NOMO-1 (cell line): ENCODE results near the gene POTEE.
"Not testable (repeated sequence)": the region's sequence is repeated elsewhere in the genome, so short reads cannot be mapped to it uniquely, and the experiment has no call there.

Experiments
- DNase-seq, 2 experiments: peaks; one replicate each; lab custom pipeline; 2025; ENCODE audit not compliant: unreplicated experiment in 2 of 2; lab: John Stamatoyannopoulos, UW

POTEE gene

DNA sequence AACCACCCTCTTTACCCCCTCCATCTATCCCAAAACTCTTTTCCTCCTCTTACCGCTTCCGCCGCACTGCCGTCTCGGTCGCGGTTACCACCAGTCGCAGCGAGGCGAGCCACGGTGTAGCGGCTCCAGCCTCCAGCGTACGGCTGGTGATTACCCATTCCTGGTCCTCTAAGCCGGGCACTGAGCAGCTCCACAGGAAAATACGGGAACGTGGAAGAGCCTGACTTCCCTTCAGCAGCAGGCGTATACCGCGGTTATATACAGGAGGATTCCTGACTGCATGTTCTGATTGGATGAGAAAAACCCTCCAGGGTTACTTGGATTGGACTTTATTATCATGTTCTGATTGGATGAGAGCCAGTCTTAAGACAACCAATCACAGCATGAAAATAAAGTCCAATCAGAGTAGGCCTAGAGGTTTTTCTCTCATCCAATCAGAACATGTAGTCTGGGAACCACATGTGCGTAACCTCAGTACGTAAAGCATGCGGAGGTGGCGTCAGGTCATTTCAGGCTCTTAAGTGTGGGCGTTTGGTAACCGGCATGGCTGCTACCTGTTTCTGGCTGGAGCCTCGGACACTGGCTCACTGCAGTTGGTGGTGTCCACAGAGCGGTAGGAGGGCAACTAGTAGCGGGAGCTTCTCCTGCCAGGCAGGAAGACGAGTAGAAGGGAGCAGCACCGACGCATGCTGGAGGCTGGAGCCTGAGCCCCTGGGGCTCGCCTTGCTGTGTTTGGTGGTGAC lies at the start of gene POTEE:
Gene POTEE, plus strand, starts transcription at position 507 of the 743 bp plus-strand sequence. CDS start 8,867 bp downstream, outside the sequence.
- not testable (repeated sequence) for DNase-seq

DNA sequence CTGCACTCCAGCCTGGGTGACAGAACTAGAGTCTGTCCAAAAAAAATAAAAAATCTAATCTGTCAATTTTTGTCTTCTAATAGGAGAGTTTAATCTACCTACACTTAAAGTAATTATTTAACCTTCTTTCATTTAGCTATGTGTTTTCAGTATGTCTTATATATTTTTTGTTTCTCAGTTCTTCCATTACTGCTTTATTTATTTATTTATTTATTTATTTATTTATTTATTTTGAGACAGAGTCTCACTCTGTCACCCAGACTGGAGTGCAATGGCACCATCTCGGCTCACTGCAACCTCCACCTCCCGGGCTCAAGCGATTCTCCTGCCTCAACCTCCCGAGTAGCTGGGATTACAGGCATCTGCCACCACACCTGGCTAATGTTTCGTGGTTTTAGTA lies 43.8 kb upstream of the POTEE start:
- DNase-seq = not testable (repeated sequence)

DNA sequence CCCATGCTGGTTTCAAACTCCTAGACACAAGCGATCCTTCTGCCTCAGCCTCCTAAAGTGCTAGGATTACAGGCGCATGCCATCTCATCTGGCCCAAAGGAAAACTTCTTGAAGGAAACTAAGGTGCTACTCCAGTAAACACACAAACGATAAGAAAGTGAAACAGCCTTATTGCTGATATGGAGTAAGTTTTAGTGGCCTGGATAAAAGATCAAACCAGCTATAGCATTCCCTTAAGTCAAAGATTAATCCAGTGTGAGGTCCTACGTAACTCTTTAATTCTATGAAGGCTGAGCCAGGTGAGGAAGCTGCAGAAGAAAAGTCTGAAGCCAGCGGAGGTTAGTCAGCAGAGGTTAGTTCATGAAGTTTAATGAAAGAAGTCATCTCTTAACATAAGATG lies 40.8 kb upstream of the POTEE start:
- DNase-seq = no peak

DNA sequence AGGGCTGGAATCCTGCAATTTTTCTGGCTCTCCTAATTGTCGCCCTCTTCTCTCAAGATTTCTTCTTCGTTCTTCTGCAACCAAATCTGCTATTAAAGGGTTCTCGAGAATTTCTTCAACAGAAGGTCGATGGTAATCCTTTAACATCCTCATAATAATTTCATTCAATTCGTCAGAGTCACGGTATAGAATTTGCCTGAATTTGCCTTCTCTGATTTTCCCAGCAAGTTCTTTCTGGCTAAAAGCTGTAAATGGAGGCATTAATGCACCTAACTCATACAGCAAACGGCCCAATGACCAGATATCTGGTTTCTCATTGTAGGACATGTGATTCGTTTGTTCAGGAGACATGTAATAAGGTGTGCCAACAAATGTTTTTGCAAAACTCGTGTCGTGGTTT lies 31.3 kb upstream of the POTEE start:
- not testable (repeated sequence) for DNase-seq

DNA sequence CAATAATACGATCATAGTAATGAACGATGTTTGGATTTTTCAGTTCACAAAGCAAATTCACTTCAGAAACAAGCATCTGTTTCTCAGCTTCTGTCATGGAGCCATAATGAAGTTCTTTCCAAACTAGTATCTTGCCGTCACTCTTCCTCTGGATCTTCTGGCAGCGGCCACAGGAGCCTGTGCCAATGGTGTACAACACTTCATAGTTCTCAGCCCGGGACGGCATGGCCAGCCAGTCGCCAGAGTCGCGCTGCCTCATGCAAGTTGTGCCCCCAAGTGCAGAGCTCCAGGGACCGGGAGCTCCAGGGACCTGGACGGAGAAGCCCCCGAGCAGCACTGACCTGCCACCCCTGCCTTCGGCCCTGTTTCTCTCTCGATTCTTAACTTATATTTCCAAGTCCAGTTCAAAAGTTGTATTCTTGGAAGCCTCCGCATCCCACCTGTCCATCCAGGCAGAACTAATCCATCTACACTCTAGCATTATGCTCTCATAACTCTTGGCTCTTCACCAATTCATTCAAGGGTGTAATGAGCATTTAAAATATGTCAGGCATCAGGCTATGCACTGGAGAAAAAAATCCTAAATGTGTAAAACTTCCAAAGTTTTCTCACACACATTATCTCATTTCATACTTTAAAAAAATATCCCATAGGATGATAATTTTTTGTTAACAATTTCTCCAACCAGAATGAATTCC lies 30.5 kb upstream of the POTEE start:
- not testable (repeated sequence) for DNase-seq

DNA sequence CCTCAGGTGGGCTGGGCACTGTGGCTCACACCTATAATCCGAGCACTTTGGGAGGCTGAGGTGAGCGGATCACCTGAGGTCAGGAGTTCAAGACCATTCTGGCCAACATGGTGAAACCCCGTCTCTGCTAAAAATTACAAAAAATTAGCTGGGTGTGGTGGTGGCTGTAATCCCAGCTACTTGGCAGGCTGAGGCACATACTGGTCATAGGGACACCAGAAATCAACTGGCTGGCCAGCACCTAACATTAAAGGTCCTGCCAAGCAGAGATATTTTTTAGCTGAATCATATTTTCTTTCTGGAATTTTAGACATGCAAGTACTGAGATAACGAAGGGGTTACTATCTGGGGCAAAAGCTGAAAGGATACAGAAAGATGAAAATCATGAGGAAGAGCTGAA lies 27.9 kb upstream of the POTEE start:
- DNase-seq = not testable (repeated sequence)

DNA sequence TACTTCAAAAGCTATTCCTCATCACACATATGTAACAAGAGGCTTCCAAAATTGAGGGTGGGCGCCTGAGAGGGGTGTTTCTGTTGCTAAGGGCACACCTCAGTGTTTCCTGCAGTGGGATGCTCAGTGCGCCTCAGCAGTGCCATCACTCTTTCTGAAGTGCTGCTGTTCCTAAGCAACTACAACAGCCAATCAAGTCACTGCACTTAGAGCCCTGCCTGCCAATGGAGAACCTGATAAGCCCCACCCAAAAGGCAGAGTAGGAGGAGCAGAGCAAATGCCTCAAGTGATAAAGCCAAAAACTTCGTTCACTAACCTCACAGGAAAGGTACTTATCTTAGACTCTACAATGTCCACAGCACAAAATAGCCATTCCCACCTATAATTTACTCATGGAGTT lies 15.9 kb upstream of the POTEE start:
- not testable (repeated sequence) for DNase-seq

DNA sequence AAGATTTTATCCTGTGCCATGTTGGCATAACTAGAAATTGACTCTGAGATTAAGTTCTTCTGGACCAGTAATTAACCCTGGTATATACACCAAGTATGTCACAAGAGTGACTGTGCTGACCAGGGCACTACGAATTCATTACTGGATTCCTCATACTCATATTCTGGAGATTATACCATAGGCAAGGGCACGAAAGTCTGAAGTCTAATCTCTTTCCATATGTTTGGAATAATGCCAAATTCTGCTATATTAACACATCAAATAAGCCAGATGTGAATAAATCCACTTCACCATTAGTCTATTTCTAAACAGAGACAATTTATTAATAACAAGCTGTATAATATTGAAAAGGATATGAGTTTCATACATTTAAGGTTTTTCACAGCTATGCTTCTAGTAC lies 13.2 kb upstream of the POTEE start:
- not testable (repeated sequence) for DNase-seq

DNA sequence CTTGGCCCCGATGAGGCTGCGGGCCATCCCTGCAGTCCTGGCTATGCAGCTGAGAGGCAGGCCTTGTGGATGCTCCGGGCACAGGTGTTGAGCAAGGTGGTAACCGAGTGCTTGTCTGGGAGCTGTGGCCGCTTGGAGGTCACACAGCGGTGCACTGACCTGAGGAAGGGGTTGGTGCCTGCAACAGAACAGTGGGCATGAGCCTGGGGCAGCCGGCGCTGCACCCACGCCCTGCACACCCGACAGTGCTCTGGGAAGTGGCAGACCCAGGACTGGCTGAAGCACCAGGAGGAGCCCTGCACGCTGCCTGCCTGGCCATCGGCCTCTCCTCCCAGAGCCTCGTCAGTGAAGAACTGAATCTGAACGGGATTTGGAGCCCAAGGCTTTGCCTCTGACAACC lies 8.2 kb upstream of the POTEE start:
- no peak for DNase-seq

DNA sequence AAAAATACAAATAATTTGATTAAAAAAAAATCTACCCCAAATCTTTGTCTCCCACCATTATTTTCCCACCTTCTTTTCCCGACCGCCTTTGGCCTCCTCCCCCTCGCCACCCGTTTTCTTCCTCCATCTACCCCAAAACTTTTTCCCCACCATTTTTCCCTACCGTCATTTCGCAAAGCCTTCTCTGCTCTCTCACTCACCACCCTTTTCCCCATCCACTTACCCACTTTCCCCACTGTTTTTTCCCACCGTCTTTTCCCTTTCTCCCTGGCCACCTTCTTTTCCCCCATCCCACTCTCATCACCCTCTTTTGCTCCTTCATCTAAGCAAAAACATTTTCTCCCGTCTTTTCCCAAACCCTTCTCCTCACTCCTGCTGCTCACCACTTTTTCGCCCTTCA lies 1.5 kb upstream of the POTEE start:
- not testable (repeated sequence) for DNase-seq

DNA sequence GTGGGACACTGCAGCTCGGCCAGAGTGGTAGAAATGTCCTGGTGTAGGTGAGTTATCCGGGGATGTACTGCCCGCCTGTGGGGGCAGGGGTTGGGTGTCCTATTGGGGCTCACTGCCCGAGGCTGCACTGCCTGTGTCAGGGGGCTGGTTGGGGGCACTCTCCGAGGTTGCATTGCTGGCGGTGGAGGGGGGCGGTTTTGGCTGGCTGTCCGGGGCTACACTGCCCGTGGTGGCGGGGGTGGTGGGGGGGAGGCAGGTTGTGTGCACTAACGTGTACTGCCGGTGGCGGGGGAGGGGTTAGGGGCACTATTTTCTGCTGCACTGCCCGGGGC lies 403 bp downstream of the POTEE start:
- not testable (repeated sequence) for DNase-seq

DNA sequence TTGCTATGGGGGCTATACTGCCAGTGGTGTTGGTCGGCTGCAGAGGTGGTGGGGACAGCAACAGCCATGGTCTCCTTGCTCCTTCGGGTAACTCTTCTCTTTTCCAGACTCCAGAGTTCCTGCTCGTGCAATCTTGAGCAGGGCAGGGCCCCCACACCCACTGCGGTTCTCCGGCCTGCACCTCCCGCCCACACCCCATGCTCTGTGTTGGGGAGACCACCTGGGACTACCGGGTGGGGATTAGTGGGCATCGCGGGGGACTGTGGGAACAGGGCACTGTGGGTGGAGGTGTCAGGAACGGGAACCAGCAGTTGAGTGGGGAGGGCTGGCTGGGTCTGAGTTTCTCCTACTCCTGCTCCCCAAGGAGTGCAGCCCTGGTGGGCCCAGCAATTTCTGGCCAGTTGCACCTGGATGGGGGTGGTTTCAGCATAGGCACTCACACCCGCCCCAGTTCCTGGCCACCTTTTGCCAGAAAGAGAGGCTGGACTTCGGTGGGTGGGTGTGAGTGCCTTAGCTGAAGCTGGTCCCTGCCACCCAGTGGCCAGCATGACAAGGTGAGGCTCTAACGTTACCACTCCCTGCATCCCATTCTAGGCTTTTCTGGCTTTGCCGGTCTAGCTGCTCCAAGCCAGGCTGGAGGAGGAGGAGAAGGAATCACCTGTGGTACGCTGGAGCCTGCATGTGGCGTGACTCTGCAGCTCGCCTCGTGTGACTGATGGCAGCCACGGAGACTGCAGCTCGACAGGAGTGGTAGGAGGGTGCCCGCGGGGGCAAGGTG lies 1.3 kb downstream of the POTEE start:
- not testable (repeated sequence) for DNase-seq

DNA sequence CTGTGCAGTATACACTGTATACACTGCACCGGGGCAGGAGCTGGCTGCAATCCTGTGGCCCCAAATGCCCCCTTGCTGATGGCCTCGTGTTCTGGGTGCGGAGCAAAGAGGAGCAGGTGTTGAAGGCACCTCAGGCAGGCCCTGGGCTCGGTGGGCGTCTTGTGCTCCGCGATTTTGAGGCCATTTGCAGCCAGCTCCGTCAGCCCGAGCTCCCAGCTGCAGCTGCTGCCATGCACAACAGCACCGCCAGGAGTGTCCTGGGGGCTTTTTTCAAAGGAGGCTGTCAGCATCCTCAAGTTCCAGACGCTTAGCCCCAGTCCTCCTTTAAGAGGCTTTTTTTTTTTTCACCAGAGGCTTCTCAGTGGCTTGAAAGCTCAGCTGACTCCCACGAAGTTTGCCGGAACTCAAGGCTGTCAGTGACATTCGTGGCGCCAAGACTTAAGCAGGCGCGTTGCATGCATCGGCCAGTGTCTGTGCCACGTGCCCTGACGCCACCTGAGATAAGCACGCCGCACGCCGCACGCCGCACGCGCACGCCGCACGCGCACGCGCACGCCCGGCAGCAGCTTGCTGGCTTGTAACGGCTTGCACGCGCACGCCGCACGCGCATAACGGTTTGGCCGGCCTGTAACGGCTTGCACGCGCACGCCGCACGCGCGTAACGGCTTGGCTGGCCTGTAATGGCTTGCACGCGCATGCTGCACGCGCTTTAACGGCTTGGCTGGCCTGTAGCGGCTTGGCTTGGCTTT lies 8.1 kb downstream of the POTEE start:
- not testable (repeated sequence) for DNase-seq

DNA sequence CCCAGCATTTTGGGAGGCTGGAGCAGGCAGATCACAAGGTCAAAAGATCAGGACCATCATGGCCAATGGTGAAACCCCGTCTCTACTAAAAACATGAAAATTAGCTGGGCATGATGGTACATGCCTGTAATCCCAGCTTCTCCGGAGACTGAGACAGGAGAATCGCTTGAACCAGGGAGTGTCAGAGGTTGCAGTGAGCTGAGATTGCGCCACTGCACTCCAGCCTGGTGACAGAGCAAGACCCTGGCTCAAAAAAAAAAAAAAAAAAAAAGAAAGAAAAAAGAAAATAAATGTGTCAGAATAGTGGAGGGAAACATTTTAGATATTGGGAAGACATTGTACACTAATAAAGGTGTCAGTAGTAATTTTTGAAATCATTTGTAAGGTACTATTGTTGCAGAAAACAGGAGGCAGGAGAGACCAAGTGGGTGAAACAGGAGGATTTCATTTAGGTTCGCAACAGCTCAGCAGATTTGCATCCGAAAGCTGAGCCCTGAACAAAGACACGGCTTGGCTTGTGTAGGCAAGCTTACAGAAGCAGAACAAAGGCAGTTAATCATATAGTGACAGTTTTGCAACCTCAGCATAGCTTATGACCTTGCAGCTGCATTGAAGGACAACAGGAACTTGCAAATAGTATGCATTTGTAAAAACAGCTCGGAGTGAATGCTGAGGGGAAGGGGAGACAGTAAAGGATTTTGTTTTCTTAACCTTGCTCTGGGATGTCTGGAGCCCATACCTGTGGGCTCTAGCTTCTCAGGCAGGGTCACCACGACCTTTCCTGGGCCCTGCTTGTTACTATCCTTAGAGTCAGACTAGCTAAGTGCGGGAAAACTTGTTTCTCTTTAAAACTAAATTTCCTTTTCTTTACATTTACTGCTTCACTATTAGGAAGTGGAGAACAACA lies 26.5 kb downstream of the POTEE start:
- not testable (repeated sequence) for DNase-seq
